HG03060 (cell line): ENCODE measurements around the gene CORIN.
"Not testable (repeated sequence)": the region's sequence is repeated elsewhere in the genome, so short reads cannot be mapped to it uniquely, and the experiment has no call there.

Source experiments
- ATAC-seq: cut with Tn5 transposase; IDR thresholded peaks from one replicate; pipeline ENCODE4 v1.9.1; 2021; ENCODE audit warnings: low read depth, moderate number of reproducible peaks; ENCODE audit not compliant: unreplicated experiment

The CORIN gene

GRCh38 chr4:47733302-47734175 is 104.3 kb downstream of the CORIN start:
- no peak for ATAC-seq

- ATAC-seq = no peak
Measured at GRCh38 chr4:47731182-47731581, 106.7 kb downstream of the CORIN start.

GRCh38 chr4:47729131-47729680 is 108.7 kb downstream of the CORIN start:
- no peak for ATAC-seq

GRCh38 chr4:47721892-47722575 is 115.8 kb downstream of the CORIN start:
- ATAC-seq = no peak

GRCh38 chr4:47721485-47721884 is 116.4 kb downstream of the CORIN start:
- no peak for ATAC-seq

GRCh38 chr4:47720787-47721186 is 117.1 kb downstream of the CORIN start:
- no peak for ATAC-seq

- ATAC-seq = no peak
Measured at GRCh38 chr4:47719576-47719975, 118.3 kb downstream of the CORIN start.

- ATAC-seq = no peak
Measured at GRCh38 chr4:47718696-47719095, 119.2 kb downstream of the CORIN start.

GRCh38 chr4:47717188-47717587 is 120.7 kb downstream of the CORIN start:
- ATAC-seq = no peak

GRCh38 chr4:47715716-47716416 is 122.0 kb downstream of the CORIN start:
- ATAC-seq = no peak

- no peak for ATAC-seq
Measured at GRCh38 chr4:47714269-47714668, 123.6 kb downstream of the CORIN start.

- ATAC-seq = no peak
Measured at GRCh38 chr4:47713129-47713834, 124.6 kb downstream of the CORIN start.

GRCh38 chr4:47711646-47712045 is 126.2 kb downstream of the CORIN start:
- ATAC-seq = no peak

- no peak for ATAC-seq
Measured at GRCh38 chr4:47711183-47711582, 126.7 kb downstream of the CORIN start.

- not testable (repeated sequence) for ATAC-seq
Measured at GRCh38 chr4:47706352-47706751, 131.5 kb downstream of the CORIN start.

- ATAC-seq = no peak
Measured at GRCh38 chr4:47705326-47705981, 132.4 kb downstream of the CORIN start.

GRCh38 chr4:47704693-47705325 is 133.1 kb downstream of the CORIN start:
- no peak for ATAC-seq

- no peak for ATAC-seq
Measured at GRCh38 chr4:47703956-47704355, 133.9 kb downstream of the CORIN start.

GRCh38 chr4:47703008-47703407 is 134.9 kb downstream of the CORIN start:
- ATAC-seq = no peak
